T-cell (primary cell): ENCODE measurements around the gene DPPA3. TPM values are rescaled to one million over a fixed set of nuclear protein-coding genes. Genes with fewer than 3 reads are reported as not detected.
"Not testable (repeated sequence)": the region's sequence is repeated elsewhere in the genome, so short reads cannot be mapped to it uniquely, and the experiment has no call there.

ENCODE experiments used
- ATAC-seq, 4 experiments: fragments of 200-7000 bp in 3 of 4; fragments of 150-1000 bp in 1 of 4; cut with Tn5 transposase; replicated peaks in 1 of 4; 1 replicate in 3 of 4; 2 replicates in 1 of 4; pipeline ENCODE4 v1.10.0; 2021; ENCODE audit warnings: moderate library complexity in 3 of 4, mild to moderate bottlenecking in 2 of 4, moderate number of reproducible peaks in 1 of 4
- CTCF ChIA-PET, 2 donors: fragments of 300-600 bp; sonication (Branson Sonifier 250); formaldehyde crosslinking; loops; one replicate each; lab custom pipeline; 2022; ENCODE audit warnings: antibody characterized with exemption in 2 of 2; lab: Charles Lee
- POLR2A ChIA-PET, 2 donors: fragments of 300-600 bp; sonication (Branson Sonifier 250); formaldehyde crosslinking; loops; one replicate each; lab custom pipeline; 2022; ENCODE audit warnings: antibody characterized with exemption in 2 of 2; lab: Charles Lee
- DNase-seq, 35 experiments: peaks; one replicate each; pipeline versions ENCODE4 v3.0.0 to v3.0.0-alpha.2; 2013 to 2023
- H3K27ac ChIP-seq: one replicate; pipeline ENCODE4 v1.5.1; 2013; ENCODE audit warnings: low read length
- H3K27me3 ChIP-seq, 2 experiments: replicated peaks in 1 of 2; 1 replicate in 1 of 2; 2 replicates in 1 of 2; pipeline versions ENCODE4 v1.6.1 to v1.7.0; 2013; ENCODE audit warnings: low read length in 1 of 2, mixed read lengths in 1 of 2; ENCODE audit not compliant: control insufficient read depth in 2 of 2, insufficient read depth in 2 of 2; ENCODE audit errors: extremely low read depth in 1 of 2
- H3K36me3 ChIP-seq, 2 donors: 1 replicate in 1 of 2; 2 replicates in 1 of 2; pipeline versions ENCODE4 v1.6.1 to v1.7.0; 2013; ENCODE audit warnings: low read length in 1 of 2; ENCODE audit not compliant: control insufficient read depth in 2 of 2, insufficient read depth in 1 of 2; ENCODE audit errors: extremely low read depth in 1 of 2
- H3K4me1 ChIP-seq, 2 experiments: 1 replicate in 1 of 2; 2 replicates in 1 of 2; pipeline versions ENCODE4 v1.6.1 to v1.7.0; 2013; ENCODE audit warnings: low read length in 2 of 2, mixed read lengths in 1 of 2; ENCODE audit not compliant: insufficient read depth in 2 of 2, control insufficient read depth in 1 of 2; ENCODE audit errors: extremely low read depth in 1 of 2
- H3K4me3 ChIP-seq, 2 donors: 1 replicate in 1 of 2; 2 replicates in 1 of 2; pipeline versions ENCODE4 v1.5.1 to v1.7.0; 2013; ENCODE audit warnings: mild to moderate bottlenecking in 2 of 2, low read length in 1 of 2, moderate library complexity in 1 of 2; ENCODE audit not compliant: control insufficient read depth in 1 of 2; ENCODE audit errors: extremely low read depth in 1 of 2
- H3K9me3 ChIP-seq: 2 replicates; pipeline ENCODE4 v1.7.0; 2013
- H3K27ac Mint-ChIP-seq, 2 donors: one replicate each; pipeline ENCODE4 v1.8.0; 2020 to 2021; ENCODE audit warnings: mild to moderate bottlenecking in 2 of 2, mixed read lengths in 2 of 2
- H3K27me3 Mint-ChIP-seq, 2 donors: one replicate each; pipeline ENCODE4 v1.8.0; 2021 to 2022; ENCODE audit warnings: mixed read lengths in 2 of 2
- H3K36me3 Mint-ChIP-seq: one replicate; pipeline ENCODE4 v1.8.0; 2021; ENCODE audit warnings: mixed read lengths
- H3K4me1 Mint-ChIP-seq, 3 donors: one replicate each; pipeline ENCODE4 v1.8.0; 2020 to 2022; ENCODE audit warnings: mixed read lengths in 3 of 3, mild to moderate bottlenecking in 1 of 3
- H3K4me3 Mint-ChIP-seq, 3 donors: one replicate each; pipeline ENCODE4 v1.8.0; 2020 to 2022; ENCODE audit warnings: mild to moderate bottlenecking in 3 of 3, mixed read lengths in 3 of 3, moderate library complexity in 3 of 3
- H3K9me3 Mint-ChIP-seq, 3 donors: one replicate each; pipeline ENCODE4 v1.8.0; 2020 to 2022; ENCODE audit warnings: mixed read lengths in 3 of 3
- WGBS: methylation state at CpG from one replicate; pipeline ENCODE4 v1.1.5; 2013; ENCODE audit warnings: missing lambda C conversion rate; ENCODE audit not compliant: insufficient coverage; 5-methylcytosine and 5-hydroxymethylcytosine counted together
- total RNA-seq, 35 experiments: library from RNA in 6 of 35; stranded (reverse) in 6 of 35; fragments of 120-200 nt in 1 of 35; gene quantifications; one replicate each; pipeline versions ENCODE4 v1.2.1 to v1.2.4 and lab custom pipeline; 2013 to 2026

DPPA3 gene
- not detected for total RNA-seq
- total RNA-seq (2013), result not detected
- total RNA-seq (lab: John Stamatoyannopoulos, UW), result 0 reads per million in 29 experiments

- 87% methylated on average over 6 of the region's 7 CpGs for WGBS
- no peak within 1 kb of the TSS for H3K27ac Mint-ChIP-seq
- DNase-seq (no peak), ATAC-seq (no peak)
- no peaks in the 10 kb centered on the region for H3K4me1 ChIP-seq
- no peak within 1 kb of the TSS for H3K4me3 Mint-ChIP-seq
- H3K9me3 ChIP-seq, result no peaks in the 10 kb centered on the region
- H3K36me3 Mint-ChIP-seq, result no peaks in the 10 kb centered on the region
- POLR2A ChIA-PET, result no interaction called here
- H3K27me3 Mint-ChIP-seq, result peaks cover 4 to 11% of the 10 kb centered on the region in 2 donors
- peaks cover 0 to 4% of the 10 kb centered on the region in 2 experiments for H3K27me3 ChIP-seq
- no peak within 1 kb of the TSS for H3K27ac ChIP-seq
- H3K4me1 Mint-ChIP-seq, result no peaks in the 10 kb centered on the region
- no peaks in the 10 kb centered on the region for H3K36me3 ChIP-seq
- H3K4me3 ChIP-seq, result no peak within 1 kb of the TSS
- CTCF ChIA-PET, result no interaction called here
- no peaks in the 10 kb centered on the region for H3K9me3 Mint-ChIP-seq
These were observed at the start of gene DPPA3 for GRCh38 chr12:7711133-7711532. Gene DPPA3 (plus strand): TSS chr12:7711433. CDS start chr12:7711571, 138 bp downstream.

- Mint-ChIP-seq H3K4me1 (peaks cover 0 to 10% (median 0%) of the 10 kb centered on the region in 3 donors), H3K27me3 (no peaks in the 10 kb centered on the region)
- CTCF ChIA-PET, result no interaction called here
These were observed 49.5 kb upstream of the DPPA3 start for GRCh38 chr12:7661741-7662140.

GRCh38 chr12:7666595-7666994 lies 44.6 kb upstream of the DPPA3 start:
- no peaks in the 10 kb centered on the region for H3K27me3 ChIP-seq
- H3K9me3 ChIP-seq, result no peaks in the 10 kb centered on the region
- Mint-ChIP-seq H3K4me1 (peaks cover 0 to 10% (median 0%) of the 10 kb centered on the region in 3 donors), H3K4me3 (no peak overlapping the region), H3K27me3 (no peaks in the 10 kb centered on the region), H3K27ac (no peak overlapping the region), H3K9me3 (no peaks in the 10 kb centered on the region), H3K36me3 (no peaks in the 10 kb centered on the region)
- POLR2A ChIA-PET, result no interaction called here
- H3K4me1 ChIP-seq, result no peaks in the 10 kb centered on the region
- no peak overlapping the region for H3K27ac ChIP-seq
- WGBS, result no CpG with 5 or more reads among the region's 5 CpGs
- DNase-seq, result no peak
- CTCF ChIA-PET, result interaction anchor here in 1 of 2 donors (1.3 kb wide), 1 partner anchor 10 kb away, joined by 5 read pairs; no protein-coding TSS in a partner anchor
- H3K4me3 ChIP-seq, result no peak overlapping the region
- ATAC-seq, result no peak
- H3K36me3 ChIP-seq, result no peaks in the 10 kb centered on the region

More at GRCh38 chr12:7661741-7662140, 49.5 kb upstream of the DPPA3 start:
- POLR2A ChIA-PET, result no interaction called here
- H3K4me3 ChIP-seq, result no peak overlapping the region
- no peaks in the 10 kb centered on the region for H3K9me3 ChIP-seq
- no peak for DNase-seq
- ATAC-seq, result no peak
- no peaks in the 10 kb centered on the region for H3K36me3 ChIP-seq
- H3K27me3 ChIP-seq, result peaks cover 0 to 2% of the 10 kb centered on the region in 2 experiments
- H3K27ac Mint-ChIP-seq, result no peak overlapping the region
- H3K4me1 ChIP-seq, result no peaks in the 10 kb centered on the region
- no peaks in the 10 kb centered on the region for H3K9me3 Mint-ChIP-seq
- no peak overlapping the region for H3K4me3 Mint-ChIP-seq
- H3K27ac ChIP-seq, result no peak overlapping the region
- 69% methylated on average over 4 of the region's 5 CpGs for WGBS
- no peaks in the 10 kb centered on the region for H3K36me3 Mint-ChIP-seq

GRCh38 chr12:7667125-7667524 lies 44.1 kb upstream of the DPPA3 start:
- H3K4me1 Mint-ChIP-seq, result peaks cover 0 to 10% (median 0%) of the 10 kb centered on the region in 3 donors
- H3K27ac Mint-ChIP-seq, result no peak overlapping the region

GRCh38 chr12:7668171-7668570 lies 43.1 kb upstream of the DPPA3 start:
- Mint-ChIP-seq H3K9me3 (no peaks in the 10 kb centered on the region), H3K27me3 (no peaks in the 10 kb centered on the region), H3K4me3 (no peak overlapping the region), H3K27ac (no peak overlapping the region), H3K4me1 (peaks cover 0 to 2% (median 0%) of the 10 kb centered on the region in 3 donors), H3K36me3 (no peaks in the 10 kb centered on the region)
- Histone ChIP-seq H3K4me3 (no peak overlapping the region), H3K9me3 (no peaks in the 10 kb centered on the region), H3K36me3 (no peaks in the 10 kb centered on the region), H3K27me3 (peaks cover 0 to 3% of the 10 kb centered on the region in 2 experiments), H3K4me1 (no peaks in the 10 kb centered on the region), H3K27ac (no peak overlapping the region)
- ChIA-PET CTCF (no interaction called here), POLR2A (no interaction called here)
- ATAC-seq, result no peak
- WGBS, result 77% methylated on average over 5 of the region's 5 CpGs
- DNase-seq, result no peak

More at GRCh38 chr12:7667125-7667524, 44.1 kb upstream of the DPPA3 start:
- H3K27me3 Mint-ChIP-seq, result no peaks in the 10 kb centered on the region
- H3K4me3 Mint-ChIP-seq, result no peak overlapping the region
- Histone ChIP-seq H3K4me1 (no peaks in the 10 kb centered on the region), H3K9me3 (no peaks in the 10 kb centered on the region), H3K27ac (no peak overlapping the region), H3K36me3 (no peaks in the 10 kb centered on the region), H3K4me3 (no peak overlapping the region), H3K27me3 (no peaks in the 10 kb centered on the region)
- ChIA-PET POLR2A (no interaction called here), CTCF (interaction anchor here in 1 of 2 donors (1.3 kb wide), 1 partner anchor 9 kb away, joined by 5 read pairs; no protein-coding TSS in a partner anchor)
- DNase-seq (no peak), ATAC-seq (no peak)
- H3K9me3 Mint-ChIP-seq, result no peaks in the 10 kb centered on the region
- H3K36me3 Mint-ChIP-seq, result no peaks in the 10 kb centered on the region
- WGBS, result 57% methylated on average over 1 of the region's 4 CpGs

- ATAC-seq, H3K9me3 Mint-ChIP-seq, POLR2A ChIA-PET, H3K4me3 Mint-ChIP-seq, H3K4me1 Mint-ChIP-seq, H3K27ac ChIP-seq, H3K27ac Mint-ChIP-seq, H3K36me3 ChIP-seq, H3K4me3 ChIP-seq, H3K9me3 ChIP-seq, H3K36me3 Mint-ChIP-seq, DNase-seq, H3K27me3 Mint-ChIP-seq, H3K4me1 ChIP-seq: not testable (repeated sequence)
- CTCF ChIA-PET, result interaction anchor here in 1 of 2 donors (0.6 kb wide), 2 partner anchors 37 to 130 kb away, joined by 3 read pairs; no protein-coding TSS in a partner anchor
- WGBS, result 49% methylated on average over 4 of the region's 6 CpGs
- H3K27me3 ChIP-seq, result peaks cover 0 to 16% of the 10 kb centered on the region in 2 experiments
These were observed 35.8 kb upstream of the DPPA3 start for GRCh38 chr12:7675455-7675854.
